A673 (cell line): ENCODE results near the gene SPATA16.

Experiments used
- CTCF ChIP-seq: fragments of 300-800, 200-600 bp; sonication (generic); conservative IDR thresholded peaks from 2 replicates; pipeline ENCODE4 v1.5.1; 2017; ENCODE audit warnings: low read depth, mild to moderate bottlenecking, antibody characterized with exemption, low read length, moderate library complexity, mixed read lengths
- EZH2 ChIP-seq: fragments of 200-600 bp; sonication (generic); IDR thresholded peaks from 2 replicates; pipeline ENCODE4 v1.6.1; 2017; ENCODE audit warnings: borderline replicate concordance, low read depth, mild to moderate bottlenecking, mixed read lengths, antibody characterized with exemption, low read length; ENCODE audit not compliant: poor library complexity, severe bottlenecking

- TF ChIP-seq CTCF = no peak
- TF ChIP-seq EZH2 = no peak
Observed at GRCh38 chr3:173055228-173055933, 85.7 kb downstream of the SPATA16 start.
